Measurements from ENCODE around the gene LATS1. TPM values are rescaled to one million over a fixed set of nuclear protein-coding genes. Genes with fewer than 3 reads are reported as not detected.
"Not testable (repeated sequence)": the region's sequence is repeated elsewhere in the genome, so short reads cannot be mapped to it uniquely, and the experiment has no call there.

Gene LATS1
- 10.3 TPM for total RNA-seq
- long read RNA-seq = 0 reads

GRCh38 chr6:149717588-149718458, at the start of gene LATS1:
Gene LATS1, minus strand, starts transcription at chr6:149718101. Its CDS starts 15,975 bp downstream, at chr6:149702126.
- ATAC-seq (peak; percentile 94), DNase-seq (ENCODE audit: missing footprints) (peak; percentile 96)
- intact Hi-C loops (cut with DNase I) = loop anchor here (2.0 to 10.0 kb wide), 2 partner anchors 69 to 153 kb away; partner anchors contain the start of genes GINM1 and KATNA1

GRCh38 chr6:149766156-149766769, 48.4 kb upstream of the LATS1 start:
- intact Hi-C loops (cut with DNase I) = no loop called here
- DNase-seq (ENCODE audit: missing footprints) (no peak), ATAC-seq (no peak)

GRCh38 chr6:149763866-149764265, 46.0 kb upstream of the LATS1 start:
- intact Hi-C loops (cut with DNase I) = no loop called here
- no peak for ATAC-seq
- DNase-seq (ENCODE audit: missing footprints) = no peak

GRCh38 chr6:149761438-149761837, 43.5 kb upstream of the LATS1 start:
- intact Hi-C loops (cut with DNase I) = no loop called here
- DNase-seq (ENCODE audit: missing footprints) (no peak), ATAC-seq (no peak)

- DNase-seq (ENCODE audit: missing footprints) (no peak), ATAC-seq (no peak)
- intact Hi-C loops (cut with DNase I) = no loop called here
Measured at GRCh38 chr6:149756261-149756636, 38.3 kb upstream of the LATS1 start.

- DNase-seq (ENCODE audit: missing footprints) (no peak), ATAC-seq (peak; percentile 70)
- intact Hi-C loops (cut with DNase I) = no loop called here
Measured at GRCh38 chr6:149755300-149756260, 37.7 kb upstream of the LATS1 start.

- intact Hi-C loops (cut with DNase I) = no loop called here
- no peak for DNase-seq (ENCODE audit: missing footprints)
- ATAC-seq = no peak
Measured at GRCh38 chr6:149754548-149754947, 36.6 kb upstream of the LATS1 start.

- intact Hi-C loops (cut with DNase I); ATAC-seq; DNase-seq (ENCODE audit: missing footprints): not testable (repeated sequence)
Measured at GRCh38 chr6:149753374-149753637, 35.4 kb upstream of the LATS1 start.

GRCh38 chr6:149752600-149753373, 34.9 kb upstream of the LATS1 start:
- no peak for DNase-seq (ENCODE audit: missing footprints)
- no peak for ATAC-seq
- intact Hi-C loops (cut with DNase I) = no loop called here

- intact Hi-C loops (cut with DNase I); ATAC-seq; DNase-seq (ENCODE audit: missing footprints): not testable (repeated sequence)
Measured at GRCh38 chr6:149751920-149752319, 34.0 kb upstream of the LATS1 start.

GRCh38 chr6:149751239-149751638, 33.3 kb upstream of the LATS1 start:
- DNase-seq (ENCODE audit: missing footprints) (no peak), ATAC-seq (no peak)
- intact Hi-C loops (cut with DNase I) = no loop called here

- peak; percentile 33 for ATAC-seq
- intact Hi-C loops (cut with DNase I) = no loop called here
Measured at GRCh38 chr6:149750136-149750609, 32.3 kb upstream of the LATS1 start.

GRCh38 chr6:149749594-149750135, 31.8 kb upstream of the LATS1 start, which contains the start of gene PCMT1:
Gene PCMT1, plus strand, starts transcription at chr6:149749741. Its CDS starts 161 bp downstream, at chr6:149749902.
- peak; percentile 97 for DNase-seq (ENCODE audit: missing footprints)
- intact Hi-C loops (cut with DNase I) = no loop called here
- peak; percentile 98 for ATAC-seq

More at GRCh38 chr6:149750136-149750609, 32.3 kb upstream of the LATS1 start:
- DNase-seq (ENCODE audit: missing footprints) = no peak

- peak; percentile 8 for ATAC-seq
- DNase-seq (ENCODE audit: missing footprints); intact Hi-C loops (cut with DNase I): not testable (repeated sequence)
Measured at GRCh38 chr6:149749082-149749593, 31.2 kb upstream of the LATS1 start.

GRCh38 chr6:149746147-149746946, 28.4 kb upstream of the LATS1 start, which contains the start of gene NUP43:
Gene NUP43, minus strand, starts transcription at chr6:149746529. Its CDS starts 34 bp downstream, at chr6:149746495.
- intact Hi-C loops (cut with DNase I) = no loop called here
- ATAC-seq (peak; percentile 82), DNase-seq (ENCODE audit: missing footprints) (peak; percentile 95)

GRCh38 chr6:149745252-149745651, 27.4 kb upstream of the LATS1 start:
- ATAC-seq; intact Hi-C loops (cut with DNase I); DNase-seq (ENCODE audit: missing footprints): not testable (repeated sequence)

GRCh38 chr6:149734915-149735314, 17.0 kb upstream of the LATS1 start:
- ATAC-seq = no peak
- intact Hi-C loops (cut with DNase I) = no loop called here
- no peak for DNase-seq (ENCODE audit: missing footprints)
